HG03135 (cell line): ENCODE results near the gene DHX16.

Experiments used
- ATAC-seq: cut with Tn5 transposase; IDR thresholded peaks from one replicate; pipeline ENCODE4 v1.9.1; 2021; ENCODE audit warnings: mild to moderate bottlenecking, moderate library complexity; ENCODE audit not compliant: unreplicated experiment

DHX16 gene

DNA sequence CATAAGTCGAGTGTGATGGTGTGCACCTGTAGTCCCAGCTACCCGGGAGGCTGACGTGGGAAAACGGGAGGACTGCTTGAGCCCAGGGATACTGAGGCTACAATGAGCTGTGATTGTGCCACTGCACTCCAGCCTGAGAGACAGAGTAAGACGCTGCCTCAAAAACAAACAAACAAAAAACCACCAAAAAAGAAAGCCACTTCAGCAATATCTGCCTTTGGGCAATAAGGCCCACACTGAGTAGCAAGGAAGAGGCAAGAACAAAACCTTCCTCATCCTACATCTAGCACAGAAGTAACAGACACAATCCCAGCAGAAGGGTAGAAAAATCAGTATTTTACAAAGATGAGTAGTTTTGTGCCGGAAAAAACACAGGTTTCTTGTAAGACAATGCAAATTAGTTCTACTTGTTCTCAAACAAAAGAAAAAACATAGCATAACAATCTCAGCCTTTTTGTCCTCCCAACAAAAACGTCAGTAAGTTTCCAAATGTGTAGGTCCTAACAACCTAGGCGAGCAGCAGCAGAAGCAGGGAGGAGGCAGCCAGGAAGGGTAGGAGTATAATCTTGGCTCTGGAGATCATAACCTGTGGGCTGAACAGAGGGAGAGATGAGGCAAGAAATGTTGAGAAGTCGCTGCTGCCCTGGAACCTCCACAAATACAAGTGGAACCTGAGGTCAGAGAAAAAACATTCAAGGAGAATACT is 61.5 kb downstream of the DHX16 start:
- no peak for ATAC-seq

DNA sequence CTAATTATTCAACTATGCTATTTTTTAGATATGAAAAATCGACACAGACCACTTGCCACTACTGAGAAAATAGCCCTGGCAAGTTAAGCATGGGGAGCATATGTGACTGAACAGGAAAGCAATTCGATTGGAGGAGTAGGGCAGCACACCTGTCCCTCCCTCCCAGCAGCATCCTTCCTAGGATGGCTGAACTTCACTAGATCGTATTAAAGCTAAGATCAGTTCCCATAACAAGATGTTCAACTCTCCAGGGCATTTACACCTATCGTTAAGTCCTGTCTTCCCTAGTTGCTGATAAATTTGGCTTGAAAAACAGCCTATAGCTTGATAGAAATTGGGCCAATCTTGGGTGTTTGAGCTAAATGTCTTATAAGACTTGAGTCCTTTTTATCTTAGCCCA is 62.7 kb downstream of the DHX16 start:
- ATAC-seq, result no peak

DNA sequence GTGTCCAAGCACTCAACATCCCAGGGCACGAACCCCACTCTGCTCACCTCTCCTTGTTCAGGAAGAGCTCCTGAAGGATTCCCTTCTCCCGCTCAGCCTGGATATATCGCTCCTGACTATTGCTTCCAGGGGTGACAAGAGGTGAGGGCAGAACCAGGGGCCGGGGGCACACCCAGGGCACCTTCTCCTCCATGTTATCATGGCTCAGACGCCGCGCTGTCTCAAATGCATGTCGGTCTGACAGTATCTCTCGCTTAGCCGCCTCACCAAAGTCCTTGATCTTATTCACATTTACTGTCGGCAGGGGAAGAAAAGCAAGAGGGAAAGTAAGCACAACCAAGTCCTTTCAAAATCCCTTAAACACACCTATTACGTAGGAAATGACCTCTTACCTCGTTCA is 68.8 kb downstream of the DHX16 start:
- ATAC-seq, result no peak
